Transverse colon (tissue), 3 donors: ENCODE measurements around the gene NQO2.

Experiments used
- EP300 ChIP-seq: sonication (generic); formaldehyde crosslinking; IDR thresholded peaks from one replicate; pipeline ENCODE4 v1.6.1; 2017; ENCODE audit warnings: antibody characterized with exemption, low read depth
- POLR2A ChIP-seq: fragments of 450-650 bp; IDR thresholded peaks from one replicate; pipeline ENCODE4 v1.6.1; 2016; ENCODE audit warnings: antibody characterized with exemption, mild to moderate bottlenecking, moderate library complexity
- TF ChIP-seq, protein P1 (sequence below), 5 experiments: fragments of 200-600 bp in 3 of 5; fragments of 450-650 bp in 2 of 5; sonication (generic) in 3 of 5; IDR thresholded peaks; 1 replicate in 2 of 5; 2 replicates in 3 of 5; pipeline ENCODE4 v1.5.1; 2016 to 2017; ENCODE audit warnings: antibody characterized with exemption in 5 of 5, inconsistent platforms in 3 of 5, mild to moderate bottlenecking in 2 of 5, moderate library complexity in 1 of 5

DNA sequence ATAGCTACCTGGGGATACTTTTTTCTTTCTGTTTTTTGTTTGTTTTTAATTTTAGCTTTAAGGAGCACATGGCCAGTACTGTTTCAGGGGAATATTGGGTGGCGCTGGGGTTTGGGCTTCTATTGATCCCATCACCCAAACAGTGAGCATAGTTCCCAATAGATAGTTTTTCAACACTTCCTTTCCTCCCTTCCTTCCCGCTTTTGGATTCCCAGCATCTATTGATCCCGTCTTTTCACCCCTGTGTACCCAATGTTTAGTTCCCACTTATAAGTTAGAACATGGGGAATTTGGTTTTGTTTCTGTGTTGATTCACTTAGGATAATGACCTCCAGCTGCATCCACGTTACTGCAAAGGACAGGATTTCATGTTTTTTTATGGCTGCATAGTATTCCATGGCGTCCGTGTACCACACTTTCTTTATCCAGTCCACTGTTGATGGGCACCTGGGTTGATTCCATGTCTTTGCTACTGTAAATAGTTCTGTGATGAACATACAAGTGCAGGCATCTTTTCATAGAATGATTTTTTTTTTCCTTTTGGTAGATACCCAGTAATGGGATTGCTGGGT, 20.1 kb downstream of the NQO2 start:
- TF ChIP-seq POLR2A (no peak), EP300 (no peak)
- TF ChIP-seq, protein P1, sequence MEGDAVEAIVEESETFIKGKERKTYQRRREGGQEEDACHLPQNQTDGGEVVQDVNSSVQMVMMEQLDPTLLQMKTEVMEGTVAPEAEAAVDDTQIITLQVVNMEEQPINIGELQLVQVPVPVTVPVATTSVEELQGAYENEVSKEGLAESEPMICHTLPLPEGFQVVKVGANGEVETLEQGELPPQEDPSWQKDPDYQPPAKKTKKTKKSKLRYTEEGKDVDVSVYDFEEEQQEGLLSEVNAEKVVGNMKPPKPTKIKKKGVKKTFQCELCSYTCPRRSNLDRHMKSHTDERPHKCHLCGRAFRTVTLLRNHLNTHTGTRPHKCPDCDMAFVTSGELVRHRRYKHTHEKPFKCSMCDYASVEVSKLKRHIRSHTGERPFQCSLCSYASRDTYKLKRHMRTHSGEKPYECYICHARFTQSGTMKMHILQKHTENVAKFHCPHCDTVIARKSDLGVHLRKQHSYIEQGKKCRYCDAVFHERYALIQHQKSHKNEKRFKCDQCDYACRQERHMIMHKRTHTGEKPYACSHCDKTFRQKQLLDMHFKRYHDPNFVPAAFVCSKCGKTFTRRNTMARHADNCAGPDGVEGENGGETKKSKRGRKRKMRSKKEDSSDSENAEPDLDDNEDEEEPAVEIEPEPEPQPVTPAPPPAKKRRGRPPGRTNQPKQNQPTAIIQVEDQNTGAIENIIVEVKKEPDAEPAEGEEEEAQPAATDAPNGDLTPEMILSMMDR (IDR thresholded peaks at IDR 0.05): no peak
